Fibroblast of skin of abdomen (primary cell): Measurements from ENCODE around the gene TBX2.

Source experiments
- DNase-seq: peaks from one replicate; pipeline ENCODE4 v3.0.0-alpha.2; 2013

The TBX2 gene

DNA sequence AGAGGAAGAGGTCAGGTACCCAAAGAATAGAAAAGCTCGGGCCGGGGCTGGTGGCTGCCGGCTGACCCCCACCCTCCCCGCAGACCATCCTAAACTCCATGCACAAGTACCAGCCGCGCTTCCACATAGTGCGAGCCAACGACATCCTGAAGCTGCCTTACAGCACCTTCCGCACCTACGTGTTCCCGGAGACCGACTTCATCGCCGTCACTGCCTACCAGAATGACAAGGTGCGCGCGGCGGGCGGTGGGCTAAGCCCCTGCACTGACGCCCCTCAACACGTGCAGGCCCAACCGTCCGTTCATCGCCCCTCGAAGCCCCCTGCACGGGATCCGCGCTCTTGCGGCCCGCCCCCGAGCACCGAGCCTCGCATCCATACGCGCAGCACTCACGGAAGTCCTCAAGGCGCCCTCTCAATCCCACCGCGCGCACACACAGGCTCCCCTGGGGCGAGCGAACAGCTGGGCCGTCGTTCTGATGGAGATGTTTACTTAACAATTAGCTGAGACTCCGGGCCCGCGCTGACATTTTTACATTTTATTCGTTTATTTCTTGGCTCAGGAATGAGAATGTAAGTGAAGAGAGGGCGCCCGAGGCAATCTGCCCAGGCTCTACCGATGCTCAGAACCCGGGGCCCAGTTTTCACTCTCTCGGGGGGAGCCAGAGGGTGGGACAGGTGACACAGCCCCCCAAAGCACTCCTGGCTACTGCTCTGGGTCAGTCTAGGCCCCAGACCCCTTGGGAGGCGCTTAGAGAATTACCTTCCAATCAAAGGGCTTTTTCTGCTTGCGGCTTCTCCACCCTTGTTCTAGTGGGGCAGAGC, 3.5 kb downstream of the TBX2 start:
- DNase-seq: no peak

DNA sequence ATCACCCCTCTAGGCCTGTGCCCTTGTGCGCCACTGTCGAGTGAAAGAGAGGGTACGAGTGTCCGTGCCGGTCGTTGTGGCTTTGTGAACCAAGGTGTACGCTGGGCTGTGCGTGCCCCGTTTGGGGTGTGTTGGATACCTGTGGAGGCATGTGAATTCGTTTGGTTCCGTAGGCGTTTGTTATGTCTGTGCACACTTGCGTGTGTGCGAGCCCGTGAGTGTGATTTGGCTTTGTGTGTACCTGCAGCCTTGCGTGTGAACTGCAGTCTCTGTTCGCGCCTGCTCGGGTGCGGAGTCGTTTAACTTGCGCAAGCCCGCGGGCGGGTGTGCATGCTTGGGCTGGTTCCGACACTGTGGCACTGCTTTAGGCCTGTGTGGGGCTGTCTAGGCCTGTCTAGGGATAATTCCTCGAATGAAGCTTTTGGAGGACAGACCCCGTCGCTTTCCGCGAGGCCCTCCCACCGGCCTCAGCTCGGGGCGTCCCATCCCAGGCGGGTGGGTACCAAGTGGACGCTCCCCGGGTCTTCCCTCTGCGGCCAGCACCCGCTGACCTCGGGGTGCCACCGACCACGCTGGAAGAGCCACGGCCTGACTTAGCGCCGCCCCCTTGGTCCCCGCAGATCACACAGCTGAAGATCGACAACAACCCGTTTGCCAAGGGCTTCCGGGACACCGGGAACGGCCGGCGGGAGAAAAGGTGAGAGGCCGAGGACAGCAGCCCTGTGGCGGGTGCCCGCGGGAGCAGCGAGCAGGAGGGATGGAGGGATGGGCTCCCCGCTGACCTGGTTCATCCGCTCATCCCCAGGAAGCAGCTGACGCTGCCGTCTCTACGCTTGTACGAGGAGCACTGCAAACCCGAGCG, 4.4 kb downstream of the TBX2 start:
- DNase-seq: no peak

DNA sequence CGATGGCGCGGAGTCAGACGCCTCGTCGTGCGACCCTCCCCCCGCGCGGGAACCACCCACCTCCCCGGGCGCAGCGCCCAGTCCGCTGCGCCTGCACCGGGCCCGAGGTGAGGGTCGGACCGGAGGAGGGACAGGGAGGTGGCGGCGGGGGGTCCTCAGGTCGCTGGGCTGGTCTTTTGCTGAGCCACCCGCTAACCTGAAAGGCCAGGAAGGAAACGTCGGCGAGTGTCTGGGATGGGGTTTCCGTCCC, 4.9 kb downstream of the TBX2 start:
- DNase-seq: no peak

DNA sequence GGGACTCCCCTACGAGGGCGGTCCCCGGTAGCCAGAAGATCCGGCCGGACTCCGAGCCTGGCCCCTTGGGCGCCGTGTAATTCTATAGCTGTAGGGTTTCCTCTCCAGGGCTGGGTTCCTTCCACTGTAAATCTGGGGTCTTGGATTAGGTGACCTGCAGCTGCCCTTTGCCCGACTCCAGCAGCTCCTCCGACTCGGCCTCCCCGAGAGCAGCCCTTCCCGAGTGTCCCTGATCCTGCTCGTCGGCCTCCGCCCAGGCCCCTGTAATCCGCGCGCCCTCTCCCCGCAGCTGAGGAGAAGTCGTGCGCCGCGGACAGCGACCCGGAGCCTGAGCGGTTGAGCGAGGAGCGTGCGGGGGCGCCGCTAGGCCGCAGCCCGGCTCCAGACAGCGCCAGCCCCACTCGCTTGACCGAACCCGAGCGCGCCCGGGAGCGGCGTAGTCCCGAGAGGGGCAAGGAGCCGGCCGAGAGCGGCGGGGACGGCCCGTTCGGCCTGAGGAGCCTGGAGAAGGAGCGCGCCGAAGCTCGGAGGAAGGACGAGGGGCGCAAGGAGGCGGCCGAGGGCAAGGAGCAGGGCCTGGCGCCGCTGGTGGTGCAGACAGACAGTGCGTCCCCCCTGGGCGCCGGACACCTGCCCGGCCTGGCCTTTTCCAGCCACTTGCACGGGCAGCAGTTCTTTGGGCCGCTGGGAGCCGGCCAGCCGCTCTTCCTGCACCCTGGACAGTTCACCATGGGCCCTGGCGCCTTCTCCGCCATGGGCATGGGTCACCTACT, 5.5 kb downstream of the TBX2 start:
- no peak for DNase-seq

DNA sequence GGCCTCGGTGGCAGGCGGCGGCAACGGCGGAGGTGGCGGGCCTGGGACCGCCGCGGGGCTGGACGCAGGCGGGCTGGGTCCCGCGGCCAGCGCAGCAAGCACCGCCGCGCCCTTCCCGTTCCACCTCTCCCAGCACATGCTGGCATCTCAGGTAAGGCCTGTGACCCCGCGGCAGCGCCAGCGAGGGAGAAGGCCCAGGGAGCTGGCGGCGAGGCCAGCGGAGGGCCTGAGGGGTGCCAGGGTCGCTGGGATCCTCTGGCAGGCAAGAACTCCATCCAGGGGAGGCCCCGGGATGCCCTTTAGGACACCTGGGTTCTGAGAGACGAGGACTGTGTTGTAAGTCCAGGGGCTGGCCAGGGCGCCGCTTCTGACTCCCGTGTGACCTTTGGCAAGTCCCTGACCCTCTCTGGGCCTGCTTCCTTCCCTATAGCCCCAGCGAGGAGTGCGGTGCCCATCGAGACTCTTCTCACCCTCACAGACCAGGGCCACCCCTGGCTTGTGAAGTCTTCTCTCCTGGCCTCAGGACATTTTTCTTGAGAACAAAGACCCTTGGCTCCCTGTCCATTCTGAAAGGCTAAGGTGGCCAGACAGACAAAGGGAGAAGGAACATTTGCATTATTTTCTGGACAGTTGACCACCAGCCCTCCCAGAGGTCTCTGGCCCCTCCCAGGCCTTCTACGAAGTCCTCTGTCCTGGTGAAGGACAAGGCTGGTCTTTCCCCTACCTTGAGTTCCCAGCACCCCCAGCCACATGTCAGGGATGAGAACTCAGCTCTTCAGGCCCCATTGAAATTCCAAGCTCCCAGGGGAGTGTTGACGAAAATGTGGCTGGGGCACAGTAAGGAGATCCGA, 6.3 kb downstream of the TBX2 start:
- DNase-seq: no peak

DNA sequence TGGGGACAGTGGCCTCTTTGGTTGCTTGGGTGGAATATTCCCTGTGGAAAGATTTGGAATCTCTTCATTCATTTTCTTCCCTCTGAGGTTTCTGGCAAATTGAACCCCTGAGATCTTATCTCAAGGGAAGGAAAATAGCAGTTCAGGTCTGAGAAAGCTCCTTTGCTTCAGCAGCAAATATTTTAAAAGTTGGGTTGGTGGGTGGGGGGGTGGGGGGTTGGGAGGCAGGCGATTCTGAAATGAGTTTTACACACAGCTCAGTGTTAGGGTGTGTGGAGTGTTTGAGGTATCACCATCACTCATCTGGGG, 6.8 kb downstream of the TBX2 start:
- DNase-seq: no peak

DNA sequence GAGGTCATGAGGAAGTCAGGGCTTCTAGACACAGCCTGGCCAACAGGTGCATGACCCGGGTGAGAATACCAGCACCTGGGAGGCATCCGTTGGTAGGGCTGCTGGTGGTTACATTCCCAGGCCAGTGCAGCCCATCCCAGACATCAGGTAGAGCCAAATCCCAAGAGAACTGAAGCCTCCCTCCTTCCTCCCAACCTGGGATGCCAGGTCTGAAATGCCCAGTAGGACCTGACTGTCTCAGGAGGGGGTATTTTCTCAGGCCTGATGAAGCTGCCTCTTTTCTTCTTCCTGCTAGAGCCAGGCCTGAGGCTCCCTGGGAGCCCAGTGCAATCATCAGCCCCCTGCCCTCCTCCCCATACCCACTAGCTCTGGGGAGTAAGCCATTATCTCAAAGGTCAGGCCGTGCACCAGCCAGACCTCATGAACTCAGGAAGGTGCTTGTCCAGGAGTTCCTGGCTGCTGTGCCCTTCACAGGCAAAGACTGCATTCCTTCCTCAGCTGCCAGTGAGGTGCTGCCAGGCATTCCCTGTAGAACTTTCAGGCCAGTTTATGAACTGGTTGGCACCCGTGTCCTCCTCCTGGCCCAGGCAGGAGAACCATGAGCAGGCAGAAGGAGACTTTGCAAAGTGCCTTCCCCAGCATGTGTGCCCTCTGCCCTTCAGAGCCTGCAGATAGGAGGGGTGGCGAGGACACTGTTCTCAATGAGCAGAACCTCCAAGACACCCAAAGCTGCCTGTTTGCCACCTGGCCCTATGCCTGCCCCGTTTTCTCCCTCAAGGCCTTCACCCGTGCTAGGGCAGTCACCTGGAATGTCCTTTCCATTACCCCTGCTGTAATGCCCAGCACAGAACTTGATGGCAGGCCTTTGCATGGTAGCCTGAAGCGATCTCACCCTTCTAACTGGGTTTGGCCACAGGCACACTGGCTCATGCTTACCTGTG, 7.6 kb downstream of the TBX2 start:
- DNase-seq: no peak

DNA sequence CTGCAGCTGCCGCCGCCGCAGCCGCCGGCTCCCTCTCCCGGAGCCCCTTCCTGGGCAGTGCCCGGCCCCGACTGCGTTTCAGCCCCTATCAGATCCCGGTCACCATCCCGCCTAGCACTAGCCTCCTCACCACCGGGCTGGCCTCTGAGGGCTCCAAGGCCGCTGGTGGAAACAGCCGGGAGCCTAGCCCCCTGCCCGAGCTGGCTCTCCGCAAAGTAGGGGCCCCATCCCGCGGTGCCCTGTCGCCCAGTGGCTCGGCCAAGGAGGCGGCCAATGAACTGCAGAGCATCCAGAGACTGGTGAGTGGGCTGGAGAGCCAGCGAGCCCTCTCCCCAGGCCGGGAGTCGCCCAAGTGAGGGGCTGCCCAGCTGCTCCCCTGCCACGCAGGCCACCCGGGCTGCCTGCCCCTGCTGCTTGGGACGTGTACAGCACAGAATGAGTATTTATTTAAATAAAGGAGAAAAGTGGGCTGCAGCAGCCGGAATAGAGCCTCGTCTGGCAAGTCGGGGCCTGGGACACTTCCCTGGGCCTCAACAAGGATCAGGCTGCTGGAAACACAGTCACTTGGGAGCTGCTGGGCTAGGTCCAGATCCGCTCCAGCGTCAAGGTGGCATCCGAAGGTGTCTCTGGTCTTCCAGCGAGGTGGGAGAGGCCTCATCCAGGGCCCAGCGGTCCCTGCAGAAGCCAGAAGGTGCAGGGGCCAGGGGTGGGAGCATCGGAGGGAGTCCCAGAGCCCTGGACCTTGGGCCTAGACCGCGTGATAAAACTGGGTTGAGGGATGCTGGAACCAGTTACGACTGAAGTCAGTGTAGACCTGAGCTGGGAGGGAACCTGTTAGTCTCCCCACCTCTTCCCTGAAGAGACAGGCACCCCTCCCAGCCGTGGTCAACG, 8.8 kb downstream of the TBX2 start:
- DNase-seq: no peak

DNA sequence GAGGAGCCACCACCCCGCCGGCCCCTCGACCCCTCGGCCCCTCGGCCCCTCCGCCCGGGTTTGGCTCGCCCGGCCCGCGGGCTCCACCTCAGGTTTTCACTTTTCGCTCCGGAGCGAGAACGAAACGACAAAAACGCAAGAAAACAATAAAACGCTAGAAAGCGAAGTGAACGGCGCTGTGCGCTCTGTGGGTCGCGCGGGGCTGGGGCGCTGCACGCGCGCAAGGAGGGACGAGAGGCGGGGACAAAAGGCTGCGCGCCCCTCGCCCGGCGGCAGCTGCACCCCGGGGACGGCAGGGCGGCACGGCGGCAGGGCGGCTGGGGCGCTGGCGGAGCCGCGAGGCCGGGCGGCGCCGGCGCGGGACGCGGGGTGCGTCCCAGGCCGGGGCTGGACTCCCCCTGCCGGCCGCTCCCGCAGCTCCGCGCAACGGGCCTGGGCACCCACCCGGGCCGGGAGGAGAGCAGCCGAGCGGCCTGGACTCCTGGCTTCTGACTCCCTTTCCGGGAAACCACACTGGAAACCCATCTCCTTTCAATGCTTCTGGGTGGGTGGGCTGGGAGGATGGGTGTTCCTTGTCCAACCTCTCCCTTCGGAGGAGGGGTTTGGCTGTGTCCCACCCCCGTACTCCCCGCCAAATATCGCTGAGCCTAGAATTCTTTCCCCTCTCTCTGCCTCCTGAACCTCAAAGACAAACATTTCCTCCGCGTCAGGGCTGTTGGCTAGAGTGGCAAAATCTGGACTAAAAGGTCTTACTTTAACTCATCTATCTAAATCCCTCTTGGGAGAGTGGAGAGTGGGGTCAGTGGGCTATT, 9.9 kb downstream of the TBX2 start:
- peak; percentile 63 for DNase-seq

DNA sequence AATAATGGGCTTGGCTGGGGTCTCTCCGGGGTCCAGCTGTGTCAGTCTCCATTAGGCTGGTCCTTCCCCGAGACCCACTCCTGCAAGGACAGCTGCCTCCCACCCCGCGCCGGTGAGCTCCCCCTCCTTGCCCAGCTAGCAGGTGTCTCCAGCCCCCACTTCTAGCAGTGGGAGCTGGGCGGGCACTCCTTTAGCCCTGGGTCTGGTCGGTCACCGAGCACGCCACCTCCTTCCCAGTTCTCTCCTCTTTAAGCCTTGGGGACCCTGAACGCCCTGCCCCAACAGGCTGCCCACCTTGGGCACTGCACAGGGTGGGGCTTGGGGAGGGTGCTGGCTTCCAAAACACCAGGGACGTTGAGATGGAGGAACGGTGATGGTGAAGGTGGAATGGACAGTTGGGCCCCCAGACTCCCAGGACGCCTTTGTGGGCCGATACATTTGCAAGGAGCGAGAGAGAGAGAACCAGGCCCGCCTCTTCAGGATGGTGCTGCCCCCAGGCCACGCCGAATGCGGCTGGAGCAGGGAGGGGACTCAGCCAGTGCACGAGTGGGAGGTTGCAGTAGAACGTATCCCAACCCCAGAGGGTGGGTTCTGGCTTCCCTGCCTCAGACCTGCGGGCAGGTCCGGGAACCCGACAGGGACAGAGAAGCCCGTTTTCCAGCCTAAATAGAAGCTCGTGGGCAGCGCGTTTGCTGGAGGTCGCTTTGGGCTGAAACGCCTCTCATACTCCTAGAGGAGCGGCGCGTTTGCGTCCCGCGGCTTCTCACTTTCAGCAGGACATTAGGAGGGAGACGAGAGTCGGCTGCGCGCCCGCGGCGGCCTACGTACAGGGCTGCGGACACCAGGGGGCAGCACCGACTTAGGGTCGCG, 10.7 kb downstream of the TBX2 start:
- DNase-seq: peak; percentile 54

DNA sequence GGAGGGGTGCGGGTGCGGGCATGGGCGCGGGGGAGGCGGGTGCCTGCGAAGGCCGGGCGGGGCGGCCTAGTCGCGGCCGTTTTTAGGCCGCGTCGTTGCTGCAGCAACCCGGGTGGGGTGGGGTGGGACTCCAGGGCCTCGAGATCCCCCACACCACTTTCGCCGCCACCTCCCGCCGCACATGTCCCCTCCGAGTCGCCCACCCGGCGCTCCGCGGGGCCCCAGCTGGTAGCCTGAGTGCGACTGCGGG, 11.3 kb downstream of the TBX2 start:
- no peak for DNase-seq

DNA sequence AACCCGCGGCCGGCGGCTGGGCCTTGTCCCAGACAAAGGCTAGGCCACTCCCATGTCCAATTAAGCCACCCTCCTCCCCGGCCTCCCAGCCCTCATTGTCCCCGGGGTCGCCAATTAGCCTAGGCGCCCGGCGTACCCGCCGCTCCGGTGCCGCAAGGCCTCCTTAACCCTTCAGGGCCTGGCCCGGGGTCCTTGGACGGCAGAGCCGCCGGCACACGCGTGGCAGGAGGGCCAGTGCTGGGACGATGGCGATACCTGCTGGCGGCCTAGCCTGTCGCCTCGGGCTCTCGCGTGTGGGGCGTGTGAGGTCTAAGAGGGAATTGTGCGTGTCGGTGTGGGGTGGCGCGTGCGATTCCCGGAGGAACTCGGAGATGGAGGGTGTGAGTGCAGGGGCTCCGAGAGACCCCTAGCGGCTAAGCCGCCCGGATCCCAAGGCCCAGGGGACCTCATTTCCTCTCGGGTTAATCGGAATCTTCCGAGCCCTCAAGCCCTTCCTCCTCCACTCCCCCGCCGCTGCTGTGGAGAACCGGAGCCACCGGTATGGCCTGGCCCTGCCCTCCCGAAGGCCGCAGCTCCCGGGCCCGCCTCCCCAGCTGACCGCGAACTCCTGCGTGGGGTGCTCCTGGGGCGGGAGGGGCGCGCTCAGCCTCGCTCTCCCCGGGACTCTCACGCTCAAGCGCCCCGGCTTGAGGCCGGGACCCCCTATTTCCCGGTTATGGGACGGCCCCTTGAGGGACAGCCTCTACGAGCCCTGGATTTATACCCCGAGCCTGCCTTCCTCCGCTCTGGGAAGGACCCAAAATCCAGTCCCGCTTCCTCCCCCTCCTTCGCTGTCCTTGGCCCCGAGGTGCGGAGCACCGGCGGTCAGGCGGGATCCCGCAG, 11.9 kb downstream of the TBX2 start:
- peak; percentile 53 for DNase-seq

DNA sequence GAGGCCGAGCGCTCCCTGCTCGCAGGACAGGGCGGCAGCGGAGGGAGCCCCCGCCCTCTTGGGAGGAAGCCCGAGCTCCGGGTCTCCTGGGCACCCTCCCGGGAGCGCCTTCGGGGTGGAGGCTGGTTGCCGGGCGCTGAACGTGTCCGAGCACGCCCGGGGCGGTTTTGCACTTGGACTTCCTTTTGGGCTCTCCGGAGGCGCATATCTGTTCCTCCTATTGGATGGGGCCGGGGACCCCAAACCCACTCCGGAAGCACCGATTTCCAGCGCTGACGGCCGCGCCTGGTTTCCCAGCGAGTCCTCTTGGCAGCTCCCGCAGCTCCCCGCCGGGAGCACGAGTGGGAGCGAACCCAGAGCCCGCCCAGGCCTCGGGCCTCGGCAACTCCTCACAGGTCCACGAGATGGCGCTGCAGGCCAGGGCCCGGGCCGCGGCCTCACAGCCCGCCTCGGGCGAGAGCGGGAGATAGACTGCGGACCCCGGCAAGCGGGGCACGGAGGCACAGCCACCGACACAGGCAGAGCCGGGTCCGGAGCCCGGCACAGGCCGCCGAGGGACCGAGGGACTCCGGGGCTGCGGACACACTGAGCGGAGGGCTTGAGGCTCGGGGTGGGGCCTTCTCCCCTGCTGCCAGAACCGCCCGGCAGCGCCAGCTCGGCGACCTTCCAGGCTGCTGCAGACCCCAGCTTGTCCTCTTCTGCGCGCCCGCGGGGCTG, 12.7 kb downstream of the TBX2 start:
- DNase-seq: peak; percentile 70

DNA sequence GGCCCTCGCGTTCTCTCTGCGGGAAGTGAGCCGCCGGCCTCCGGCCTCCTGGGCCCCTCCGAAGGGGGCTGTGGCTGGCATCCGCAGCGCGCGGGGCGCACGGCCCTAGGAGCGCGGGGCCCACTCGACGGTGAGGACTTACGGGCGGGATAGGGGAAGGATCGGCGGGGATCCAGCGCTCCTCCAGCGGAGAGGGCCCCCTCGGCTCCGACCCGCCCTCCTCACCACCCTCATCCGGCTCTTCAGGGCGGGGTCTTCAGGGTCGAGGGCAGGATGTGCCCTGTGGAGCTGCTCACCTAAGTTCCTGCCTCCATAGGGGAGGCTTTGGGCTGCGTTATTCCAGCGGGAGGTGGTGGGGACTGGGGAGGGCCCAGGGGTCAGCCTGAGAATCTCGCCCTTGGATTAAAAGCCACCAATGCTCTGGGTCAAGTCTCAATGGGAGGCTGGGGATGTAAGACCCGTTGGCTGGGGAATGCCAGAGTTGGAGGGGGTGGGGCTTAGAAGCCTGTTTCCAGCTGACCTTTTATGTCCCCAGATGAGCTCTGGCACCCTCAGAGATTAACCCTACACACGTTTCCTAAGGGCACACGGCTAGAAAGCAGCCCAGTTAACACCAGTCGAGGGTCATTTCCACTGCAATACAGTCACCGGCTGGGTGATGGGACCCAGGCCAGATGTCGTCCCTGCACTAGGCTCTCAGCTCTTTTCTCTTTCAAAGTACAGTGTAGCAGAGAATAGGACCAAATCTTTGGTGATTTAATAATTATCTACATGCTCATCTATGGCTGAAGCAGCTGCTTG, 13.4 kb downstream of the TBX2 start:
- no peak for DNase-seq

DNA sequence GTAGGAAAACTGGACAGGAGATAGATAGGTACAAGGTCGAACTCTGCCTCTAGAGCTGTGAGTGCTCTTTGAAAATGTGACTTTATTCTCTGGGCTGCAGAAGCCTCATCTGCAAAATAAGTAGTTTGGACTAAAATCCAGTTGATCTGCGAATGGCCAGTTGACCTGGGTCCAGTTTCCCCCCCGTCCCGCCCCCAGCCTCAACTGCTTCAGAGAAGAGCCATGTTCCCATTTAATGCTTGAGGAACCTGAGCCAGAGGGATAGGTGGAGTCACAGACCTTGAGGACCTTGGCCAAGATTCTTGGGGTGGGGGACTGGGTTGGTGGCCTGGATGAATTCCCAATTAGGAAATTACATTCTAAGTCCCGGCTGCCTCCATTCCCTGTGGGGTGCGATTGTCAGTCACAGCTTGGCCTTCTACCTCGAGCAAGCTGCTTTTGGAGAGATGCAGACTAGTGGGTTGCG, 14.1 kb downstream of the TBX2 start:
- DNase-seq: no peak
